Stimulated activated CD4-positive, alpha-beta T cell treated with anti-CD3 and anti-CD28 coated beads, Interleukin-12 subunit alpha, Interleukin-12 subunit beta, amount 100 ng/mL, for 48 hours (primary cell): ENCODE data around the gene GALK1.
"Not testable (repeated sequence)": the region's sequence is repeated elsewhere in the genome, so short reads cannot be mapped to it uniquely, and the experiment has no call there.

ENCODE experiments used
- DNase-seq, 3 donors: peaks; one replicate each; pipeline ENCODE4 v3.0.0-alpha.2; 2020; ENCODE audit warnings: low read depth in 2 of 3, low spot score in 1 of 3

Gene GALK1

DNA sequence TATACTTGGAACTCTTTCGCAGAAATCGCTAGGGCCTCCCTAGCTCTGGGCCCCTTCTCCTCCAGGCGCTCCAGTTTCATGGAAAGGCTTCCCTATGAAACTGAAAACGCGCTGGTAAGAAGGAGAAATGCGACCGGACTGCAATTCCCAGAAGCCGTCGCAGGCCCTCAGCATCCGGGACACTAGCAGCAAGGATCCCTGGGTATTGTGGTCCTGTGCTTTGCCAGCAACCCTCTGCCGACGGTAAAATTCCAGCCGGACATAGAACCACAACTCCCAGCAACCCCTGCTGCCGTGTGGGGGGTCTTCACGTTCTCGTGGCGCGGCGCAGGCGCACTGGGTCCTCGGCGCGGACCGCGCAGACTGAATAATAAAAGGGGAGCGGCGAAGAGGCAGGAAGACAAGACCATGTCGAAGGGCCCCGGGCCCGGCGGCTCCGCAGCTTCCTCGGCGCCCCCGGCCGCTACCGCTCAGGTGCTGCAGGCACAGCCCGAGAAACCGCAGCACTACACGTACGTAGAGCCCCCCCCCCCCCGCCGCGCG is 19.6 kb upstream of the GALK1 start, which contains the start of gene UNK:
UNK (plus strand) TSS at position 334 of the 543 bp plus-strand sequence; CDS start at position 409, 75 bp downstream.
- peak; percentile 89 to 94 (median 91) for DNase-seq

GRCh38 chr17:75783803-75784472 is 18.9 kb upstream of the GALK1 start:
- no peak for DNase-seq

- no peak for DNase-seq
Observed at GRCh38 chr17:75783069-75783783, 18.2 kb upstream of the GALK1 start.

DNA sequence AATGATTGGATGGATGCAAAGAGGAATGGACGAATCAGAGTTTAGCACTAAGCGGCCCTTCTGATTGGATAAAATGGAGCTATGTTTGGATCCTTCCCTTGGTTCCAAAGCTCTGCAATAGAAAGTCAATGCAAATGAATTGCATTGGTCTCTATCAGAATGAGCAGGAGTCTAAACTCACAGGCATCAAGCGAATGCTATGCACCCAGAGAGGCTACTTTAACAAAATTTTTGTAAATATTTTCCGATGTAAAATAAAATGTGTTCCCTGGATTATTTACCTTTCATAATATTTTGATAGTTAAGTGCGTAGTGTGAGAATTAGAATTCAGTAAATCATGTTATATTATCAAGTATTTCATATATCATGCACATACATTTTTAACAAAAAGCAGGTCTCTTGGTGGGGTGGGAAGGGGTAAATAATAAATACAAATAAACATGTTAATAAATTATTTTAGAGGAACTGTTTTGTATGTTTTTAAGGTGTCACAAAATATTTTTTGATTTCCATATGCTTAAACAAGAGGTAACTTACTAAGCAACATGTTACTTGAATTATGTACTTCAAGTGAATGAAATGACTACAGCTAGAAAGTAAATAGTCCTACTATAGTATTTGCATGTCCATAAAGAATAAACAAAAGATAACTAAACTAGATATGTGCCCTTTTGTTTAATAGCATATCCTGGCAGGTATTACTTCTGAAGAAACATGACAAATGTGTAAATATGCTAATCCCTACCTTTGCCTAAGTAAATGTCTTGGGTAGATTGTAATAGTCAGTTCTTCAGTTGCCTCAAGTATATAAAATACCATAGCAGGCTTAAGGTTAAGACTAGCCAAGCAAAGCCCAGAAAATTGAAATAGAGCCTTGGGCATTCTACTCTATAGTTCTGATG is 15.2 kb upstream of the GALK1 start:
- no peak for DNase-seq

DNA sequence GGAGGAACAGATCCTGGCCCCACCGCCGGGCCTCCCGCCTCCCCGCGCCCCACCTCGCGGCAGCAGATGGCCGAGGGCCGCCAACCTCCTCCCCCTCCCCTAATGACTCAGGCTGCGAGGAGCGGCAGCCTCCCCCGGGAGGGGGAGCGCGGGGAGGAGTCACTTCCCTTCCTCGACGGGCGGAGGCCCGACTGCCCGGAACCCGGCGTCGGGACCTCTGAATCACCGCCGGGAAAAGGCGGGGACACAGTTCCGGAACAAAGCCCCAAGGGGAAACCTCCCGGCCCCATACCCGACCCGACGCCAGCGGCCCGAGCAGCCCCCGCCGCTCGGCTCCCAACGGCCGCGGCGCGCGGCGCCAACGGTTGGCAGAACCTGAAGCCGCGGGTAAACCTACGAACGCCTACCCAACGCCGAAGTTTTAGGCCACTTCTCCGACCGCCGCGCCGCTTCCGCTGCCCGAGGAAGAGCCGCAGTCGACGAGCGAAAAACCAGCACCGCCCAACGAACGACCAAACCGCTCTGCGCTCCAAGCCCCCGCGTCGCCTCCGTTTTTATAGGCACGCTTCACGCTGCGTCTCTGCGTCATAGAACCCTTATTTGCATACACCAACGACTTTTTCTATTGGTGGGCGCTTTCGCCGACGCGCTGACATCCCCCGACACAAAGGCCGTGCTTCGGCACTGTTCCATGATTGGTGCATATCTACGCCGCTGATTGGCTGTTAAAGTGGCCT is 14.4 kb upstream of the GALK1 start:
- peak; percentile 86 to 93 (median 89) for DNase-seq

DNA sequence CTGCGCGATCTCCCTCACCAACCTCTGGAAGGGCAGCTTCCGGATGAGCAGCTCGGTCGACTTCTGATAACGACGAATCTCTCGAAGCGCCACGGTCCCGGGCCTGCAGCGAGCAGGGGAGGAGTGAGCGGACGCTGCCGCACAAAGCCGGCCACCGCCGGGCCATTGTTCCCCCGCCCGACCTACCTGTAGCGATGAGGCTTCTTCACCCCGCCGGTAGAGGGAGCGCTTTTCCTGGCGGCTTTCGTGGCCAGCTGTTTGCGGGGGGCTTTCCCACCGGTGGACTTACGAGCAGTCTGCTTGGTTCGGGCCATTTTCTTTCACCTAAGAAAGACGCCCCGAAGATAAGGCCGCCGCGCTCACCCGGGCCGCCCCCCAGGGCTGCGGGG is 13.9 kb upstream of the GALK1 start:
- DNase-seq: peak in 2 of 3 donors; percentile 69 to 70

GRCh38 chr17:75778066-75778860 is 13.3 kb upstream of the GALK1 start:
- not testable (repeated sequence) for DNase-seq

DNA sequence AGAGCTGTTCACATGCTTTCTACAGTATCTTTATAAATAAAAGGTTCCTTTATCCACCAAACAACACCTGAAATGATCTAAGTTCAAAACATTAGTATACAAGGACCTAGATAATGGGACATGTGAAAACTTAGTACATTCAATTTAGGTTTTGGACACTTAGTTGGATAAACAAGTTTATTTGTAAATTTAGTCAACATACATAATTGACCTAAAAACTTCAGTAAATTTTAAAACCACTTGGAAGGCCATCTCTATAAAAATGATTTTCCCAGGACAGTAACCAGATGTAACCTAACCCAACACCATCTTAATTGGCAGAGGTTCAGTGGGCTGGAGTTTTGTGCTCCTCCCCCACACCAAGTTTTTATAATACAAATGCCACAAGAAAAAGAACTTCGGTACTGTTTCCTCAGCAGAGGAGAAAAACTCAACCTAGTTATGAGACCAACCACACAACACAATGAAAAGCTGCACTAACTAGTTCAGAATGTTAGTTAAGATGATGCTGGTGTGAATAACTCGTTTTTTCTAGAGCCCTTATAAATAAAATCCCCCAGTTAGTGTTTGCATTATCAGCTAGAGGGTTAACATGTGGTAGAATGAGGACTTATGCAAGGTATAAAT is 12.4 kb upstream of the GALK1 start:
- no peak for DNase-seq

- DNase-seq: no peak
Observed at GRCh38 chr17:75776386-75777295, 11.6 kb upstream of the GALK1 start.

- no peak for DNase-seq
Observed at GRCh38 chr17:75774991-75775668, 10.1 kb upstream of the GALK1 start.

GRCh38 chr17:75774471-75774990 is 9.5 kb upstream of the GALK1 start:
- no peak for DNase-seq

DNA sequence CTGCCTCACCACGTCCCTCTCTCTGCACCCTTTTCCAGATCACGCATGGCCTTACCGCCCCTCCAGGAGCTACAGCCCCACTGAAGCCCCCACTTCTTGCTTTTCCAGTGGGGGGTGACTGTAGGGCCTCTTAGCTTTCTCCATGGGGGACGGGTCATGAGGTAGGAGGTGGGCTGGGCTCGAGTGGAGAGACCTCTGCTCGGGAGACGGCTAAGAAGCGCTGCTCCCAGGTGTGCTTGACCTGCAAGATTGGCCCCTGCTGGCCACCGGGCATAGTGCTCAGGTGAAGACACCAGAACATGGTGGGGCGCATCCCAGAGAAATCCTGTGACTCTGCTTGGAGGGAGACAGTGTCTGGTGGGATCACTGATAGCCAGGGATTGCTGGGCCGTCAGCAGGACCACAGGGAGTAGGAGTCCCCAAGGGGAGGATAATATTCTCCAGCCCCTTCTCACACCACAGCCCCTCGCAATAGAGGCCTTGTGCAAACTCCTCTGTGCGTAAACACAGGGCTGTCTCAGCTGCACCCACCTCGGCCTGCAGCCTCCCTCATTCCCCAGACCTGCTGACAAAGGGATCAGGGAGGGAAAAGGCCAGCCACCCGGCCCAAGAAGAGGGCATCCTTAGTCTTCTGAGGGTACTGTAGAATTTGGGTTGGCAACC is 8.9 kb upstream of the GALK1 start:
- no peak for DNase-seq

DNA sequence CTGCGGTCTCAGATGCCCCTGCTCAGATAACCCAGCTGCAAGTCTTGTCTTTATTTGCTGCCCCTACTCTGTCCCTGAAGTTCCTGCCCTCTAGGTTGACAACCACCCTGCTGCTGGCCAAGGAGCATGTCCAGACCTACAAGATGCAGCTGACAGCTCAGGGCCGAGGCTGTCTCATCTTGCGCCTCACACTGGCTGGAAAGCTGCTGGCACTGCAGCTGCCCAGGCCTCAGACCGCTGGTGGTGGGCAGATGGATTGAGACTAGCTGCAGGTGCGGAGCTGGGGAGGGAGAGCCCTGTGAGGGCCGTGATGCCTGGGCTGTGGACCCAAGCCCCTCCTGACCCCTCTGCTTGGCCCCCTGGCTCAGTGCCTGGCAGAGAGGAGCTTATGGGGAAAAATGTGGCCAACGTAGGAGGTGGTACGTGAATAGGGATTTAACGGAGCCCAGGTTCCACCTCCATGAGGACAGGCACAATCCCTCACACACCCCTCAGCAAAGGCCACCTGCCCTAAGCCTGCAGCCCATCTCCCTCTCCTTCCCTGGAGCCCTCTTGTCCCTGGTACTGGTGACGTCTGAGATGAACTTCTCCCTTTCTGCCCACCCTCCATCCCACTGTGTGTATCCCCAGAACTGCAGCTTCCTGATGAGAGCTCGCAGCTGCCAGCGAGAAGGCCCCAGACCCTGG is 8.3 kb upstream of the GALK1 start:
- DNase-seq: no peak

DNA sequence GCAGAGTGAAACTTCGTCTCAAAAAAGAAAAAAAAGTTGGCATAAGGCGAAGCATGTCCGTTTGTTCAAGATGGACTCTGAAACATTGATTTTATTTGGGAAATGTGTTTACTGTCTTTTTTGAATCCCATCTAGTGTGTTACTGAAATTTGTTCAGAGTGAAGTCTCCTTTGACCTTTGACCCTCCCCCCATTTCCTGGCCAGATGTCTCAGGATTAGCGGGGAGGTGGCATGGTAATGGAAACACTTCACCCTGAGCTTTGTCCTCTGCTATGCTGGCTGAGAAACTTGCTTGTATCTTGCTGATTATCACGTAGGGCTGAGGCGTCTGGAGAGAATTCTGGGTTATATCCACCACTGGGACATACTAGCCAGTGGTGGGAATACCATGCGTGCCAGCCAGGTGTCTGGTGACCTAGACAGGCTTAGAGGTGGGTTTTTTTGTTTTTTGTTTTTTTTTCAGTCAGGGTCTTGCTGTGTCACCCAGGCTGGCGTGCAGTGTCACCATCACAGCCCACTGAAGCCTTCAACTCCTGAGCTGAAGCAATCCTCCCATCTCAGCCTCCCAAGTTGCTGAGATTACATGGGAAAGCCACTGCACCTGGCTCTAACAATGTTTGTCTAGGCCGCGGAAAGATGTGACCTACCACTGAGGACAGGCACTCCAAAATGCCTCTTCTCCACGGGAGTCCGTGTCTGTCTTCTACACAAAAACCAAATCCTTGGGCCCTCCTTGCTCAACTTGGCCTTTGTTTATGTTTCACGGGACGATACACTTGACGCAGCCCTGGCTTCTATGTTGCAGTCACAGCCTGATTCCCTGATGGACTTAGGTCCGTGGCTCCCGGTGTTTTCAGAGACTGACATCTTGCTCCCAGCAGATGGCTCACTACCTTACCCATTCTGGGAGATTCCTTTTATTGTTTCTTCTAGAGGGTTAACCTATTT is 6.6 kb upstream of the GALK1 start:
- no peak for DNase-seq

GRCh38 chr17:75769536-75769935 is 4.5 kb upstream of the GALK1 start:
- no peak for DNase-seq
